Effector CD4-positive, alpha-beta T cell (primary cell): Measurements from ENCODE around the gene MYOT. TPM values are rescaled to one million over a fixed set of nuclear protein-coding genes. Genes with fewer than 3 reads are reported as not detected.
"Not testable (repeated sequence)": the region's sequence is repeated elsewhere in the genome, so short reads cannot be mapped to it uniquely, and the experiment has no call there.

Source experiments
- DNase-seq: peaks from one replicate; pipeline ENCODE4 v3.0.0-alpha.2; 2020
- total RNA-seq: gene quantifications from one replicate; lab custom pipeline; 2026; lab: John Stamatoyannopoulos, UW

Gene MYOT, protein sequence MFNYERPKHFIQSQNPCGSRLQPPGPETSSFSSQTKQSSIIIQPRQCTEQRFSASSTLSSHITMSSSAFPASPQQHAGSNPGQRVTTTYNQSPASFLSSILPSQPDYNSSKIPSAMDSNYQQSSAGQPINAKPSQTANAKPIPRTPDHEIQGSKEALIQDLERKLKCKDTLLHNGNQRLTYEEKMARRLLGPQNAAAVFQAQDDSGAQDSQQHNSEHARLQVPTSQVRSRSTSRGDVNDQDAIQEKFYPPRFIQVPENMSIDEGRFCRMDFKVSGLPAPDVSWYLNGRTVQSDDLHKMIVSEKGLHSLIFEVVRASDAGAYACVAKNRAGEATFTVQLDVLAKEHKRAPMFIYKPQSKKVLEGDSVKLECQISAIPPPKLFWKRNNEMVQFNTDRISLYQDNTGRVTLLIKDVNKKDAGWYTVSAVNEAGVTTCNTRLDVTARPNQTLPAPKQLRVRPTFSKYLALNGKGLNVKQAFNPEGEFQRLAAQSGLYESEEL
- total RNA-seq, result not detected

DNA sequence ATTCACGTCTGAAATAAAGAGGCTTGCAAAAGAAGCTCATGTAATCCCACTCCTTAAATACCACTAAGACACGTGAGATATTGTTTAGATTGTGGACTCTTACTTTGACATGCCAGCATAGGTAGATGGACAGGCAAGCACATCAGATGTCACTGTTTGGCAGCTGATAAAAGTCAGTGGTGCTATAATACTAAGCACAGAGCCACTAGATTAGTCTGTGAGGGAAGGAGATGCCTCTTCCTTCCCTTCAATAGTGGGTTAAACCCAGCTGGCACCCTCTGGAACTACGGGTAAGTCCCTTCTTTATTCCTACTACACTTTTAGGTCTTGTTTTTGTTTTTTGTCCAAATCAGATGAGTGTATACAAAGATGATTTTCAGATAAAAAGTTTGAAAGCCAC, at the start of gene MYOT:
MYOT (plus strand) TSS at position 197 of the 400 bp plus-strand sequence. CDS start 2,792 bp downstream, outside the sequence.
- no peak for DNase-seq

DNA sequence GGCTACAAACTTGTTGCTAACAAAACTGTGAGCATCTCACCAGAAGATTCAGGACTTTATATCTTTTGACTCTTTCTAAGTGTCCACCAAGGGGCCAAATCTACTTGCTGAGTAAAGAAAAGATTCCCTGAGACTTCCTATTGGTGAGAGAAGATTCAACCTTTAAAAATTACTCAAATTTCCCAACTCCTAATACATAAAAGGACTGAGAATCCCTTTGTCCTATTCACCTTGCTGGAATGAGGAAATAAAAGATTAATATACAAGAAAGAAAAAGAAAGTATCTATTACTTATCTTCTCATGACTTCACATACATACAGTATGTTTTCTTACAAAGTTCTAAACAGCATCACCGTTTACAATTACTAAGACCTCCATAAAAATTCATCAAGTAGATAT, 47.9 kb upstream of the MYOT start:
- no peak for DNase-seq

DNA sequence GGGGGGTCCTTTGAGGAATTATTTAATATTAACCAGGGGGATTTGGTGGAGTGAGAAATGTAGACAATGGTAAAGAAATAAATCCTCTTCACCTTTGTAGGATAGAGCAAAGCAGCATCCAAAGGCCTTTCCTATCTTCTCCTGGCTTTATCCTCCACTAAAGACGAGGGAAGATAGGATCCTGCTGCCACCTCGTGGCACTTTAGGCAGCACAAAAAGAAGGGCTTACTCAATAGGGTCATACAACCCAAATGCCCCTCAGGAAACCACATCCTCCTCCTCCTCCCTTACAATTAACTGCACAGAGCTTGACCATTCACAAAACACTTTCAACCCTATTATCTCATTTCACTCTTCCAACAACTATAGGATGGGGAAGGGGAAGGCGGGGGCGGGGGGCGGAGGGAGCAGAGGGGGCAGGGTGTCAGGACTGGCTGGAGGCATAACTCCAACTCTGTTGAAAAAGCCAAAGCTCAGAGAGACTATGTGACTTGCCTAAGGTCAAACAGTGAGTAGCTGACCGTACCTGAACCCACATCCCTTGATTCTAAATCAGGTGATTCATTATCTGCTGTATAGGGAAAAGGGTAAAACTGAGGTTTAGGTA, 45.4 kb upstream of the MYOT start:
- DNase-seq, result no peak

DNA sequence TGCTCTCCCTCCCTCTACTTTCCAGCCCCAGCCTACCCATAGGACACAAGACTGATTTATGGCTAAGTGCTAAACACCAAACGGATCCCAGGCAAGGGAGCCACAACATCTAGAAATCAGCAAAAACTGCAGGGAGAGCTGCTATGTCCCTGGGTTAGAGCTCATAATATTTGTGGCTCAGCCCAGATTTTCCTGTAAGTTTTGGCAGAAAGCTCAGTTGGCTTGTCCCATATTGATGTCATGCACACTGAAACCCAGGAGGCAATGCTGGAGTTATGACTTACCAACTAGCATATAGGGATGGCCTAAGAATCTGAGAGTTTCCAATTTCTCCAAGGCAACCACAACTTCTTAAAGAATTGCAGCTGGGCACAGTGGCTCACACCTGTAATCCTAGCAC, 44.7 kb upstream of the MYOT start:
- DNase-seq, result no peak

DNA sequence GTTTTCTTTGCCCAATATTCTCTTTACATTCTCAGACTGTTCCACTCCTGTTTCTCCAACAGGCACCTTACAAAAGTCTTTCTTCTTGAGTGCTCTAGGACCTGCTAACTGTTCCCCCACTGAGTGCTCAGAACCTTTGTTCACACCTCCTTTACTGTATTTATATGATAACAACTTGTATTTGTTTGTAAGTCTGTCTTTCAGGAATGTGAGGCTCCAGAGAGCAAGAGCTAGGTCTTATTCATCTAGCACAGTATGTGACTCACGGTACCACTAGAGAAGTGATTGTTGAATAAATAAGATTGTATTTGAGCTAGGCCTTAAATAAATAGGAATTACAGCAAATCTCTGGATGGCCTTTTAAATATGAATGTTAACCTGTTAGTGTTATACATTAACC, 42.5 kb upstream of the MYOT start:
- no peak for DNase-seq

DNA sequence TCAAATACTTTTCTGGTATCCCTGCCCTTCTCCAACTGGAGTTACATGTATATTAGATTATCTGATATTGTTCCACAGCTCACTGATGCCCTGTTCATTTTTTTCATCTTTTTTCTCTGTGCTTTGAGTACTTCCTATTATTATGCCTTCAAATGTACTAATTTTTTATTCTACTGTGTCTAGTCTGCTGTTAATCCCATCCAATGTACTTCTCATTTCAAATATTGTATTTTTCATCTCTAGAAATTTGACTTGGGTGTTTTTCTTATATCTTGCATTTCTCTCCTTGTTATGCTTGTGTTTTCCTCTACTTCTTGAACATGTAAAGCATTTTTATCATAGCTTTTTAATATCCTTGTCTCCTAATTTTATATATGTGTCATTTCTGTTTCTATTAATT, 41.6 kb upstream of the MYOT start:
- DNase-seq, result no peak

DNA sequence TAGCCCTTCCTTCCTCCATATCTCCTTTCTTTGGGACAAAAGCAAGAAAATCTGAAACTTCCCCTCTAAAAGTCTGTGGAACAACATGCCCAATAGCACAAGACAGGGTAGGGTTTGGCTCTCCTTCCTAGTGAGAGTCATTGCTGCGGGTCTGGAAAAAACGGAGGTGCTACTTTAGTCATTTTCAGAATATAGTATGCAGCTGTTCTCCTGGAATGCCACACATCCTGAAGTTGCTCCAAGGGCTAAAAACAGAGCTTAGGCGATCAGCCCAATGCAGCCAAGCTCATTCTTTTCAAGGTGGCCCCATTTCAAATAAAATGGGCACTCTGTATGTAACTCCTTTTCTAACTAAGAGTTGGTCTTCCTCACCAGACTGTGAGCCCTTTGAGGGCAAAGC, 39.5 kb upstream of the MYOT start:
- no peak for DNase-seq

DNA sequence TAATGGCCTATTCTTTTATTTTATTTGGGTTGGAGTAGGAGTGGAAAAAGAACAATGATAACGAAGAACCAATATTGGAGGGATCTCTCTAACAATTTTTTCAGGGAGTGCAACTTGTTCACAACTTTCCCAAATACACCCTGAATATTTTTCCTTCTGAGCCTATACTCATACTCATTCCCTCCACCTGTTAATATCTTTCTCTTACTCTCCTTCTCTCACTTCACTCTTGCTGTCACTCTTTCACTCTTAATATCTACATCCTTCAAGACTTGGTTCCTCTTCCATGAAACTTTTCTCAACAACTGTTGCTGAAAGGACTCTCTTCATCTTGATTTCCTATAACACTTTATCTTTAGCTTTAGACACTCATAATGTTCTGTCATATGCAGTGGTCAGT, 39.0 kb upstream of the MYOT start:
- DNase-seq, result no peak

DNA sequence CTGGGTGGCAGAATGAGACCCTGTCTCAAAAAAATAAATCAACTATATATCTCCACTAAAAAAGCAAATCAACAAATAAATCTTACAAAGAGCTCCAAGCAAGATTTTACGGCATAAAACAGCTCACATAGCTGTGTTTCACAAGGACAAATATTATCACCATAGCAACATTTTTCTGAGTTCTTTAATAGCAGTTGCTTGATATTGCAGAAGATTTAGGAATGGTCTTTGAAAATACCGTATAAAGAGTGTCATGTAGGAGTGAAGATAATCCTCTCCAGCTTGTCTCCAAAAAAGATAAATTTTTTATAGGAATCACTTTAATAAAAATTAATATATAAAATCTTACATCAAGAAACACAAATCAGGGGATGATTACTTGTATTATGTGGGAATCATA, 36.6 kb upstream of the MYOT start:
- DNase-seq, result no peak

DNA sequence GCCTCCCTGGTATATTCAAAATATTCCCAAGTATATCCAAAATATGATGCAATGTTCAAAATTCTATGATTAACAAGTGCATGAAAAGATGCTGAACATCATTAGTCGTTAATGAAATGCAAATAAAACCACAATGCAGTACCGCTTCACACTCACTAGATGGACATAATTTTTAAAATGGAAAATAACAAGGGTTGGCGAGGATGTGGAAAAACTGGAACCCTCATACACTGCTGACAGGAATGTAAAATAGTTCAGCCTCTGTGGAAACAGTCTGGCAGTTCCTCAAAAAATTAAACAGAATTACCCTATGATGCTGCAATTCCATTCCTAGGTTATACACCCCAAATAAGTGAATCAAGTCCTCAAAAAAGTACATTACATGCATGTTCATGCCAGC, 36.1 kb upstream of the MYOT start:
- DNase-seq, result no peak

DNA sequence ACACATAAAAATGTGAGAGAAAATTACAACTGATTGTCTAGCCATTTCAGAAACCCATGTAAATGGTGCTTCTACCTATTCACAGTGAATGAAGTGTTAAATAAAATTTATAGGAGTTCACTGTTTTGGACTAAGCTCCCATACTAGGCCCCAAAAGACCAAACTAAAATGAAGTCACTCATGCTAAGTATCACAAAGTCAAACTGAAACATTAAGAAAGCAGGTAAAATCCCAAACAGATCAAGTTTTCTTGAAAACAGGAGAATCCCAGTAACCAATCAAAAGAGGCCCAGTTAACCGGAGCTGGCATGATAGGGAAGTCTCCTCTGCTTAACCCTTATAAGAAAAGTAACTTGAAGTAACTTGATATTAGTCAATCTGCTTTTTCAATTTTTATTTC, 35.2 kb upstream of the MYOT start:
- DNase-seq, result no peak

DNA sequence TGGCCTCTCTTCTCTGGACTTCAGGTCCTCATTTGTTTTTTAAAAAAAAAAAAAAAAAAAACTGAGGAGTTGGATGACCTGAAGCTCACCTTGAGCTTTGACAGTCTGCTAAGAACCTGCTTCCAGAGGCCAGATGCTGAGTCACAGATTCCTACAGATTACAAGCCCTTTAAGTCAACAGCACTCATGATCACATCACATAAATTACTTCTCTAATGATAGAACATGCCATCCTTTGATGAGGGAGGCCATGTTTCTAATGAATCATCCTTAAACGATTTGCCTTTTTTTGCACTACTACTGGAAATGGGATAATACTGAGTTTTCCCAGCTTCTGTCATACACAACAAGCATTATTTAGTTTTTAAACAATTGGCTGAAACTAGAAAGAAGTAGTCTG, 34.2 kb upstream of the MYOT start:
- no peak for DNase-seq

DNA sequence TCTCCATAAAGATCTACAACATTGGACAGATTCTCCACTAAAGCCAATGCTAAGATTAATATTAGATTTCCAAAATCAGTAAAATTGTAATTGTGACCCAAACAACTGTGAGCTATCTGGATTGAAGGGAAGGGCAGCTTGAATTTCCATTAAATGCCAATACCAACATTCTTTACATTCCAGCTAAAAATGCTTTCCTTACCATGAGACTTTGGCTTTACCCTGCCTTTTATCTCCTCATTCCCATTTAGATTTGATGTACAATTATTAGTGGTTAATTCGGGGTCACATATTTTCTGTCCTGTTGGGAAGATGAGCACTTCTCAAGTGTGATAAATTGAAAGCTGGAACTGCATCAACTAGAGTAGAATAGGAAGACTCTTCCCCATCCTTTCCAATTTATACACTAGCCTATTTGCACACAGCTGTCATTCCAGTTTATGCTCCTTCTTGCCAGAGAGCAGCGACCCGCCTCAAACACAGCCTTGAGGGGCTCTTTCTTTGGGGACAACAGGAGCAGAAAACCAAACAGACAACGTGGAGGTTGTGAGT, 33.1 kb upstream of the MYOT start:
- DNase-seq, result no peak

DNA sequence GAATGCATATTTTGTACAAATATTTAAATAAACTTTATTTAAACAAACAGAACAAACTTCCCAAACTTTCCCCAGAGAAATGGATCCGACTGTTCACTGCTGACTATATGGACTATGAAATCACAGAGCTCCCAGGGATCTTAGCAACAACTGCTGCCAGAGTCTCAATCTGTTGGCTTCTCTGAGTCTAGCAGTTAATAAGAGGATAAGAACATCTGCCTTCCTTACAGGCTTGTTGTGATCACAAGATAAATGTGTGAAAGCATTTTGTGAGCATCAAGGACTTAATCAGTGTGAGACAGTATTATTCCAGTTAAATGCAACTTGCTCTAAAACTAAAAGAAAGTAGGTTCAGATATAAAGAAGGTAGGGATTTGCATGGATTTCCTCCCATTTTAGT, 31.4 kb upstream of the MYOT start:
- no peak for DNase-seq

DNA sequence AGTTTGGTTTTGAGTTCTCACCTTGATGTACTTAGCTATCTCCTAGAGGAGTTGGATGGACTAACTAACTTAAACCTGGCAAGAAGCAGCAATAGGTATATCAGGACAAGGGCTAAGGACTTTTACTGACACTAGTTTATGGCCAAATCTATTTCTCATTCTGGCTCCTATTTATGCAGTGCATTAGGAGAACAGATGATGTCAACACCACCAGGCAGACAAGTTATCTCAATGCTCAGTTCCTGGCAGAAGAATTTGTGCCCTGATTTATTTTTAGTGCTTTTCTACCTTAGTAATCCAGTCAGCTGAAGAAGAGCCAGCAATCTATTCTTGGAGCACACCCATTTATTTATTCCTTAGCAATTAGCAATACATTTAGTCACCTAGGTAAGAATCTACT, 30.7 kb upstream of the MYOT start:
- DNase-seq, result no peak

DNA sequence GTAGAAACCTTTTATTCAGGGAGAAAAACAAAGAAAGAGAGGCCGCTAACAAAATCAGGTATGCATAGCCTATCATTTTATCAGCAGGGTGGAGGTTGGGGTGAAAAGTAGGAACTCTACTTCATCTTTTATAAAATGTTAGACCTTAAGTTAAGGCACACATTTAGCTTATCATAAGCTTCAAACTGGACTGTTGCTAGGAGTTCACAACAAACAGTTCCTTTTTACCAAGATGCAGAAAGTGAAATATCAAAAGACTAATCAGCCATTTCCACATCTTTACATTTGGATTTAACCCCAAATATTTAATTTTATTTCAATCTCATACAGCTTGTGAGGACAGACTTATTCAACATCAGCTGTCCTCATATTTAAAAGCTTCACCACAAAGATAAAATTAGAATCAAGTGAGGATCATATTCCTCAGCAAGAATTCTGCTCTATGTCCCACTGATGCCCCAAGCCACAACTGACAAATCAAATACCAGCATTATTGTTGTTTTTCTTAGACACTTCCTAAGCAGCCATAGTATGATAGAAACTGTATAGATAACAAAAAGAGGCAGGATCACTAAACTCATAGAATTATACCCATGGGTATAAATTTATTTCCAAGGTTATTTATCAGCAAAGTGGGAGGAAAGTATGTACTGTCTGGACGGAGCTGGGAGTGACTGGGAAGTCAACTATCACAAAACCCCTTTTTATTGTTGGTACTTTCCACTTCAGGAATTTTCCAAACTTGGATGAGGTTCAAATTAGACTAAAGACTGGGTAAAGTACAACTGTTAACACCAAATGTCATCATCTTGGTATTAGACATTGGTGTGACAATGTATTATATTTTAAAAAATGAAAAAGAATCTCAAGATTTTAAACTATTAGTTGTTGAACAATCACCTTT, 29.9 kb upstream of the MYOT start:
- no peak for DNase-seq

DNA sequence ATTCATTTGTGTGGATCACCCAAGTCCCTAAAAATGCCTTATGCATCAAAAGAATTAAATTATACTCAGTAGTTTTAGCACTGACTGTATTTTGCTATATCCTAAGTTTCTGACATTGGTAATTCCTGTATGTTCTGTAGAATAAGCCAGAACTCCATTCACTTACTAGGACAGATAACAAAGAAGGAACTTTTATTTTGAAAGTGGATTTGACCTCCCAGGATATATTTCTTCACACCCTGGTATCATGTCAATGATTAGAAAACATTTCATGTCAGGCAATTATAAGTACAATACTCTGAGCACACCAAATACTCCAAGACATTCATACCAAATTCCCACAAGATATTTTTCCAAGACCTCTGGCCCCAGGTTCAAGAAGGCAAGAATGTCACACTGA, 28.7 kb upstream of the MYOT start:
- no peak for DNase-seq

DNA sequence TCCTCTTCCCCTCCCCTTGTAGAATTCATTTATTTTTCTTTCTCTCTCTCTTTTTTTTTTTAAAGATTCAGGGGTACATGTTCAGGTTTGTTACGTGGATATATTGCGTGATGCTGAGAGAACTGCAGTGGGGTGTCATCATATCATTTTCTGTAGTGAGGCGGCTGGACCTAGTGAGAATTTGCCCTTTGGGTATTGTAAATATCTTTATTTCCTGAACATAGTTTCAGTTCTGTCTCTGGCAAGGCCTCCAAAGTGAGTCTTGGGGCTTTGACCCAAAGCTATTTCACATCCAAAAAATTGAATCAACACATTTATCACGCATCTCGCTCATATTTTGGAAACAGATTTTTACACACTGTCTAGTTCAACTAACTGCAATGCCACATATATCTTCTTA, 25.4 kb upstream of the MYOT start:
- DNase-seq, result no peak

DNA sequence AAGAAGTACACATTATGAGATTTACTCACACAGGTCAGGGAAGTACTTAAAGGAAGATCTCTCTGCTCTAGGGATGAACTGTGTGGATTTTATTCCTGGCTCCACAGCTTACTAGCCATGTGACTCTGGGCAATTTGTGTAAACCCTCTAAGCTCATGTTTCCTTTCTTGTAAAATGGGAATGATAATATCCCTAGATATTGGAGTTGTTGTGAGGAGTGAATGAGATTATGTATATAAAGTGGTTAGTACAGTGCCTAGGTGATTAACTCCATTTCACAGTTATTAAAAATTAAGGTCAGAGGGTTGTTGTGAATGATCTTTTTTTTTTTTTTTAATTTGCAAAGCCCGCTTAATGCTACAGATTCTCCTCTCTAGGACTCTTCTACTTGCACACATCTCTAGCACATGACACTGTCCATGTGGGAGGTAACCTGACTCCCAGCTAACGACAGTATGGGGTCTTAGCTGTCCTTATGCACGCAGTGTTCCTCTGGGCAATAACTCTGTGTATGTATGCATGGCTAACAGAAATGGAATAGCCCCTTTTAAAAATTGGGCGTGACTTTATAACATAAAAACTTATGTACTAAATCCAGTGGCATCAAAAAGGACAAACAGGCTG, 23.9 kb upstream of the MYOT start:
- DNase-seq, result no peak

DNA sequence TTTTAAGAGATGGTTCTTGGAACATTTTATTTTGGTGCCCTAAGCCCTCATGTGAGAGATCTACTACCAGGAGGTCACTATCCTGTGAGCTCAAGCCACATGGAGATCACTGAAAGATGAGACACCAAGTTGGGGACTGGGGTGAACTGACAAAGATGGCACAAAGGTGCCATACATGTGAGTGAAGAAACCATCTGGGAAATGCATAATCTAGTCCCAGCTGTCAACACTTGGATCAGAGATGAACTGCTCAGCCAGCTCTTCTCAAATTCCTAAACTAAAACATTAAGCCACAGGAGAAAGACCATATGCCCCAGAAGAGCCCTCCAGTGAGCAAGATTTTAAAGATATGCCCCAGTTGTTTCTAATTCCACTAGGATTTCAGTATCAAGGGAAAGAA, 22.2 kb upstream of the MYOT start:
- no peak for DNase-seq

DNA sequence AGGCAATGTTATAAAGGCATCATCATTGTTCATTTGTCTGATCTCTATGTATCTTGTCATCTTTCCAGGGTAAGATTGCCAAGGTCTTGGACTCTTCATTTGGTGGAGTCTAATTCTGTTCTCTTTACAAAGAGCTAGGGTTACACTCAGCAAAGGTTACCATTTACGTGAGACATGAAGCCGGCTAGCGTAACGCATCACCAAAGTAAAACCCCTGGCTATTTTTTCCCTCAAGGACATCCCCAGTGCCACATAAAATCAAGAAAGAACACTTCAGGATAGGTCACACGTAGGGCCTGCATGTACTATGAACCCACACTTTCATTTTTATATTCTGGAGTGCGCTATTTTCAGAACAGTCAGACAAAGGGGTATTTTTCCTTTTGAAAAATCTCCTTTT, 20.0 kb upstream of the MYOT start:
- DNase-seq, result no peak

DNA sequence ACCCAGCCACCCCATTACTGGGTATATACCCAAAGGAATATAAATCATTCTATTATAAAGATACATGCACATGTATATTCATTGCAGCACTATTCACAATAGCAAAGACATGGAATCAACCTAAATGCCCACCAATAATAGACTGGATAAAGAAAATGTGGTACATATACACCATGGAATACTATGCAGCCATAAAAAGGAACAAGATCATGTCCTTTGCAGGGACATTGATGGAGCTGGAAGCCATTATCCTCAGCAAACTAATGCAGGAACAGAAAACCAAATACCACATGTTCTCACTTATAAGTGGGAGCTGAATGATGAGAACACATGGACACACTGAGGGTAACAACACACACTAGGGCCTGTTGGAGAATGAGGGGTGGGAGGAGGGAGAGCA, 14.5 kb upstream of the MYOT start:
- not testable (repeated sequence) for DNase-seq

DNA sequence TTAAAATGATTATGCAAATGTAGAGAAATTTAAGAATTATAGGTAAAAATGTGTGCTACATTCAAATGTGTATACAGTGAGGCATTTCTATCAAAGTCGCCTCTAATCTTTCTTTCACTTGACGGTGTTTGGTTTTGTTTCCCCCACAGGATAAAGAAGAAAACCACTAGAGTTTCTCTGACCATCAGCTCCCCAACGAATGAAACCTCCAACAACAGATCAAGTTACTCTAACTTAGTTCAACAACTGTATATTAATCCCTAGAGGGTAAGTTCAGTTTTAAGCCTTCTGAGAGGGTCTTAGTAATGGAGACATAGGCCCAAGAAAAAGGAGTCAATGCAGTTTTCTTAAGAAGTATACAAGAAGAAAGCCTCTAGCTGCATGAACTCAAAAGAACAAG, 11.5 kb upstream of the MYOT start:
- no peak for DNase-seq
